ENCODE data around the gene ZNF492.
"Not testable (repeated sequence)": the region's sequence is repeated elsewhere in the genome, so short reads cannot be mapped to it uniquely, and the experiment has no call there.

Gene ZNF492

GRCh38 chr19:22617614-22618320 lies 16.4 kb upstream of the ZNF492 start:
- no peak for DNase-seq (ENCODE audit: low read depth)

- no peak for DNase-seq (ENCODE audit: low read depth)
These were observed 14.8 kb upstream of the ZNF492 start for GRCh38 chr19:22619371-22619770.

- DNase-seq (ENCODE audit: low read depth) = no peak
These were observed 14.2 kb upstream of the ZNF492 start for GRCh38 chr19:22619932-22620331.

GRCh38 chr19:22620401-22620800 lies 13.7 kb upstream of the ZNF492 start:
- no peak for DNase-seq (ENCODE audit: low read depth)

GRCh38 chr19:22620912-22621311 lies 13.2 kb upstream of the ZNF492 start:
- DNase-seq (ENCODE audit: low read depth) = no peak

- DNase-seq (ENCODE audit: low read depth) = no peak
These were observed 12.1 kb upstream of the ZNF492 start for GRCh38 chr19:22622020-22622419.

GRCh38 chr19:22622901-22623840 lies 11.0 kb upstream of the ZNF492 start:
- no peak for DNase-seq (ENCODE audit: low read depth)

- DNase-seq (ENCODE audit: low read depth) = no peak
These were observed 10.3 kb upstream of the ZNF492 start for GRCh38 chr19:22623841-22624221.

GRCh38 chr19:22625266-22626035 lies 8.7 kb upstream of the ZNF492 start:
- no peak for DNase-seq (ENCODE audit: low read depth)

GRCh38 chr19:22627526-22627925 lies 6.6 kb upstream of the ZNF492 start:
- DNase-seq (ENCODE audit: low read depth) = no peak

GRCh38 chr19:22628401-22628800 lies 5.7 kb upstream of the ZNF492 start:
- DNase-seq (ENCODE audit: low read depth) = no peak

GRCh38 chr19:22634450-22634827 lies 315 bp downstream of the ZNF492 start:
- no peak for DNase-seq (ENCODE audit: low read depth)

- DNase-seq (ENCODE audit: low read depth) = not testable (repeated sequence)
These were observed 51.4 kb downstream of the ZNF492 start for GRCh38 chr19:22685493-22685892.

- not testable (repeated sequence) for DNase-seq (ENCODE audit: low read depth)
These were observed 68.5 kb downstream of the ZNF492 start for GRCh38 chr19:22702661-22703060.

- DNase-seq (ENCODE audit: low read depth) = not testable (repeated sequence)
These were observed 69.0 kb downstream of the ZNF492 start for GRCh38 chr19:22703096-22703495.

- DNase-seq (ENCODE audit: low read depth) = no peak
These were observed 74.9 kb downstream of the ZNF492 start for GRCh38 chr19:22708983-22709382.
